SK-N-MC (cell line): ENCODE measurements around the gene PODXL2.

Experiments
- EZH2 ChIP-seq: fragments of 200-600 bp; sonication (generic); IDR thresholded peaks from one replicate; pipeline ENCODE4 v1.6.1; 2017; ENCODE audit warnings: antibody characterized with exemption
- FOXP2 ChIP-seq: optimal IDR thresholded peaks from 2 replicates; pipeline ENCODE3; 2011; ENCODE audit warnings: mild to moderate bottlenecking, moderate library complexity; ENCODE audit not compliant: insufficient read depth; ENCODE audit errors: extremely low read length, control extremely low read depth
- POLR2AphosphoS5 ChIP-seq: IDR thresholded peaks from 2 replicates; pipeline ENCODE4 v1.6.1; 2012; ENCODE audit warnings: mild to moderate bottlenecking, low read depth, low read length, borderline replicate concordance

DNA sequence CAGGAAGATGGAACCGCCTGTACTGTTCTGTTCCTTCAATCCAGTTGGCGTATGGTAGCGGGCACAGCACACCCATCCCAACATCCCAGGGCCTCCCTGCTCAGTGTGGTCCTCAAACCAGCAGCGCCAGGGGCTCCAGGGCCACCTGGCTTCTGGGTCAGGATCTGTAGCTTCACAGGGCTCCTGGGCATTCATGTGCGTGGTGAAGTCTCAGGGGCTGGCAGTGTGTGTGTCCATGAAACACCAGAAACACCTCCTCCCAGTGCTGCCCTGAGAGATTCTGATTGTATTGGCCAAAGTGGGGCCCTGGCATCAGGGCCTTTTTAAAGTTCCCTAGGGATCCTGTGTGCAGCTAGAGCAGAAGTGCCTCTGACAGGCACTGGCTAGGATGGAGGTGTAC lies 85.9 kb downstream of the PODXL2 start:
- TF ChIP-seq EZH2 (no peak), POLR2AphosphoS5 (no peak), FOXP2 (no peak)
